Kidney (tissue), 14 donors: ENCODE results near the gene NFATC2. TPM values are rescaled to one million over a fixed set of nuclear protein-coding genes. Genes with fewer than 3 reads are reported as not detected.

Source experiments
- DNase-seq, 5 donors: peaks; one replicate each; pipeline ENCODE4 v3.0.0-alpha.2; 2013 to 2020
- FAIRE-seq: peaks from 2 replicates; lab custom pipeline; 2012; peaks lifted over from hg19 to GRCh38; lab: Jason Lieb, UNC
- H3K27ac ChIP-seq, 2 donors: one replicate each; pipeline ENCODE4 v1.7.0; 2013; ENCODE audit warnings: low read depth in 2 of 2, low read length in 2 of 2, inconsistent platforms in 1 of 2
- H3K27me3 ChIP-seq: one replicate; pipeline ENCODE4 v1.7.1; 2013; ENCODE audit warnings: low read length, inconsistent platforms; ENCODE audit not compliant: control insufficient read depth, insufficient read depth
- H3K36me3 ChIP-seq, 3 donors: one replicate each; pipeline versions ENCODE4 v1.7.0 to v1.7.1; 2013; ENCODE audit warnings: low read length in 3 of 3, control low read depth in 1 of 3, inconsistent platforms in 1 of 3; ENCODE audit not compliant: insufficient read depth in 3 of 3, control insufficient read depth in 2 of 3
- H3K4me1 ChIP-seq, 3 donors: one replicate each; pipeline versions ENCODE4 v1.7.0 to v1.7.1; 2013; ENCODE audit warnings: low read length in 3 of 3, inconsistent platforms in 1 of 3, low read depth in 1 of 3; ENCODE audit not compliant: control insufficient read depth in 2 of 3, insufficient read depth in 2 of 3
- H3K4me3 ChIP-seq, 3 donors: one replicate each; pipeline versions ENCODE4 v1.7.0 to v1.8.1; 2013; ENCODE audit warnings: low read length in 3 of 3, control low read depth in 1 of 3, inconsistent platforms in 1 of 3
- H3K9ac ChIP-seq, 3 donors: one replicate each; pipeline versions ENCODE4 v1.7.0 to v1.7.1; 2013; ENCODE audit warnings: low read length in 3 of 3, control low read depth in 1 of 3, inconsistent platforms in 1 of 3
- H3K9me3 ChIP-seq, 3 donors: one replicate each; pipeline versions ENCODE4 v1.7.0 to v1.7.1; 2013; ENCODE audit warnings: low read length in 3 of 3, control low read depth in 1 of 3, inconsistent platforms in 1 of 3; ENCODE audit not compliant: control insufficient read depth in 2 of 3, insufficient read depth in 1 of 3
- intact Hi-C: fragments of 100-400 bp; cut with DNase I; formaldehyde crosslinking; loops from one replicate; pipeline ENCODE4 v1.11.1; 2022
- polyA plus RNA-seq: library from polyadenylated mRNA; stranded (reverse); fragments of 350-450 nt; fragmentation: Illumina TruSeq; extraction: RNeasy Lipid Tissue Mini Kit (QIAGEN cat#74804); gene quantifications from one replicate; pipeline ENCODE4 v1.2.3, GENCODE V29; 2014; ENCODE audit warnings: low read depth, low replicate concordance; ENCODE audit not compliant: insufficient read depth
- total RNA-seq: library from RNA; stranded (reverse); fragmentation: NEBNext Ultra II Directional; extraction: Animal tissue kit (Norgen Biotek cat#: 25700); gene quantifications from one replicate; pipeline ENCODE4 v1.2.1, GENCODE V29; 2021
- TF ChIP-seq, protein P1 (sequence below): IDR thresholded peaks from 3 replicates; pipeline ENCODE4 v1.5.1; 2012; ENCODE audit warnings: mild to moderate bottlenecking, moderate library complexity, borderline replicate concordance; ENCODE audit not compliant: insufficient read depth; ENCODE audit errors: extremely low read depth
- donor health status: control.
- donor health status: control.
- donor health status: control.
- donor health status: control.
- donor health status: control.
- donor health status: DM: yes; HTN: yes; CAD: no.
- donor health status: Normal renal cell carcinoma (clear cell type).

Gene NFATC2
- total and polyA plus RNA-seq, 2 donors from 2014 or later, result 0.73 to 10.5 TPM

DNA sequence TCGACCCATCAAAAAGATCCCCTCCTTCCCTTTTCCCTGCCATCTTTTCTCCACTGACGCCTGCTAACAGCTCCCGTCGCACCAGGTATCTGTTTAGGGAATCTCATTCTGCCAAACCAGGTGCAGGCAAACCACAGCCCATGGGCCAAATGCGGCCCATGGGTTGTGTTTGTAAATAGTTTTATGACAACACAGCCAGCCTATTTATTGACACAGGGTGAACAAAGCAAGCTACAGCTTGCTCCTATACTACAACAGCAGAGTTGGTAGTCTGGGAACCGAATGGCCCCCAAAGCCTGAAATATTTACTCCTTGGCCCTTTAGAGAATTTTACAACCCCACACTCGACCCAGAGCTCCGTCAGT is 16.4 kb downstream of the NFATC2 start:
- Histone ChIP-seq H3K4me1 (no peaks in the 10 kb centered on the region), H3K9me3 (no peaks in the 10 kb centered on the region), H3K9ac (no peak overlapping the region), H3K27me3 (no peaks in the 10 kb centered on the region), H3K4me3 (no peak overlapping the region), H3K36me3 (no peaks in the 10 kb centered on the region), H3K27ac (no peak overlapping the region)
- intact Hi-C loops, result no loop called here
- TF ChIP-seq, protein P1, sequence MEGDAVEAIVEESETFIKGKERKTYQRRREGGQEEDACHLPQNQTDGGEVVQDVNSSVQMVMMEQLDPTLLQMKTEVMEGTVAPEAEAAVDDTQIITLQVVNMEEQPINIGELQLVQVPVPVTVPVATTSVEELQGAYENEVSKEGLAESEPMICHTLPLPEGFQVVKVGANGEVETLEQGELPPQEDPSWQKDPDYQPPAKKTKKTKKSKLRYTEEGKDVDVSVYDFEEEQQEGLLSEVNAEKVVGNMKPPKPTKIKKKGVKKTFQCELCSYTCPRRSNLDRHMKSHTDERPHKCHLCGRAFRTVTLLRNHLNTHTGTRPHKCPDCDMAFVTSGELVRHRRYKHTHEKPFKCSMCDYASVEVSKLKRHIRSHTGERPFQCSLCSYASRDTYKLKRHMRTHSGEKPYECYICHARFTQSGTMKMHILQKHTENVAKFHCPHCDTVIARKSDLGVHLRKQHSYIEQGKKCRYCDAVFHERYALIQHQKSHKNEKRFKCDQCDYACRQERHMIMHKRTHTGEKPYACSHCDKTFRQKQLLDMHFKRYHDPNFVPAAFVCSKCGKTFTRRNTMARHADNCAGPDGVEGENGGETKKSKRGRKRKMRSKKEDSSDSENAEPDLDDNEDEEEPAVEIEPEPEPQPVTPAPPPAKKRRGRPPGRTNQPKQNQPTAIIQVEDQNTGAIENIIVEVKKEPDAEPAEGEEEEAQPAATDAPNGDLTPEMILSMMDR, result no peak
- DNase-seq (no peak), FAIRE-seq (no peak)

DNA sequence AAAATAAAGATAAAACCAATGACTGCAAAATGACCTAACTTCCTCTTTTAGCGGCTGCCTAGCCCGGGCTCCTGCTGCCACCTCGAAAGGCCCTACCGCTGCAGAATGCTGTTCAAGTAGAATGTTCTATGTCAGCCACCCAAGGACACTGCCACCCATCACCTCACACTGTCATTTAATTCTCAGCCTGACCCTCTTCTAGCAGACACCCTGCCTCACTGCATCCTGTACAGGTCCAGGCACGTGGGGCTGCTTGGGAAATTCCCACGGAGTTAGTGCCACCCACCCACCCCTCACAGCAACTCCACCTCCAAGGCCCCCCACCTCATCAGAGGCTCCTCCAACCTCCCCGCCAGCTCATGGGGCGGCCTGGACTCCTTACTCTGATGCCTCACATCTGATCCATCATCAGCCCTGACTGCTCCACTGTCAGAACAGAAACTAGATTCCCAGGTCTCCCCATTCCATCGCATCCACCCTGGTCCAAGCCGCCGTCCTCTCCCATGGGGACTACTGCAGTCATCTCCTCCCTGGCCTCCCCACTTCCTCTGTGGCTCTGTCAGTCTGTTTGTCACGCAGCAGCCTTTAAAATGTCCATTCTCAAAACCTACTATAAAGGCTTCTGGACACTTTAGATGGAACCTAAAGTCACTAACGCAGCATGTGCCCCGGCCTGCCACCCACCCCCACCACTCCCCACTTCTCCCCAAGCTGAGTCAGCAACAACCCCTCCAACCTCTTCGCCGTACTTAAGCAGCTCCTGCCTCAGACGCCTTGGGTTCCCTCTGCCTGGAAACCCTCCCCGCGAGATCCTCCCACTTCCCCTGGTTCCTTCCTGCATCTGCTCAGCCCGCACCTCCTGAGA is 17.0 kb downstream of the NFATC2 start:
- no peak for FAIRE-seq
- H3K27ac ChIP-seq, result no peak overlapping the region
- H3K9me3 ChIP-seq, result no peaks in the 10 kb centered on the region
- intact Hi-C loops, result no loop called here
- H3K9ac ChIP-seq, result no peak overlapping the region
- no peaks in the 10 kb centered on the region for H3K36me3 ChIP-seq
- TF ChIP-seq, protein P1, result no peak
- no peak overlapping the region for H3K4me3 ChIP-seq
- H3K27me3 ChIP-seq, result no peaks in the 10 kb centered on the region
- no peak for DNase-seq
- no peaks in the 10 kb centered on the region for H3K4me1 ChIP-seq

DNA sequence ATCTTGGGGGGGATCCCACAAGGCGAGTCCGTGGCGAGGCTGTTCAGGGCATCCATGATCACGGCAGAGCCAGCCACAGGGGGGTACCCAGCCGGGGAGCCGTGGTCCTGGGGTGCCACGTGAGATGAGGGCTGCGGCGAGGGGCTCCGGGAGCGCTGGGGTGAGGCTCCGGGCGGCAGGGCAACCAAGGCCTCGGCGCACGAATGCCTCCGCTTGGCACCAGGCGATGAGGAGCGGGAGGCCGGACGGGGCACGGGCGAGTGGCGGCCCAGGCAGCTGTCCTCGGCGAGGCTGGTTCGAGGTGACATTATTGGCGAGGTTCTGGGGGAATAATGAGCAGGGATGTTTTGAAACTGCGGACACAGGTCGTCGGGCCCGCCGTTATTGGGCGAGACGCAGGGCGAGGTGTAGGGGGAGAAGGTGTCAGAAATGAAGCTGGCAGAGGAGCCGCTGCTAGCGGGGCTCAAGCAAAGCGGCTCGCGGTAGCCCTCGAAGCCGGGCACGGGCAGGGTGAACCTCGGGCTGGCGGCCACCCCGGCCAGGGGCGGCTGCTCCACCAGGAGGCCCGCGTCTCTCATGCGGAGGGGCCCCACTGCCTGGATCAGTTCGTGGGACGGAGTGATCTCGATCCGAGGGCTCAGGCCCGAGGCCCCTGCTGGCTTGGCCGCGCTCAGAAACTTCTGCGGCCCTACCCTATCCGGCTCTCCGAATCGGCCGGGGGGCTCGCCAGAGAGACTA is 19.1 kb downstream of the NFATC2 start:
- Histone ChIP-seq H3K9ac (no peak overlapping the region), H3K27ac (no peak overlapping the region), H3K36me3 (no peaks in the 10 kb centered on the region), H3K27me3 (no peaks in the 10 kb centered on the region), H3K4me1 (no peaks in the 10 kb centered on the region), H3K4me3 (no peak overlapping the region), H3K9me3 (no peaks in the 10 kb centered on the region)
- DNase-seq, result no peak
- TF ChIP-seq, protein P1, result no peak
- FAIRE-seq, result no peak
- intact Hi-C loops, result no loop called here
